Kidney capillary endothelial cell (primary cell): ENCODE data around the gene CNTROB.
"Not testable (repeated sequence)": the region's sequence is repeated elsewhere in the genome, so short reads cannot be mapped to it uniquely, and the experiment has no call there.

Experiments
- DNase-seq: peaks from one replicate; pipeline ENCODE4 v3.0.0-alpha.2; 2018; ENCODE audit warnings: low spot score

Gene CNTROB

DNA sequence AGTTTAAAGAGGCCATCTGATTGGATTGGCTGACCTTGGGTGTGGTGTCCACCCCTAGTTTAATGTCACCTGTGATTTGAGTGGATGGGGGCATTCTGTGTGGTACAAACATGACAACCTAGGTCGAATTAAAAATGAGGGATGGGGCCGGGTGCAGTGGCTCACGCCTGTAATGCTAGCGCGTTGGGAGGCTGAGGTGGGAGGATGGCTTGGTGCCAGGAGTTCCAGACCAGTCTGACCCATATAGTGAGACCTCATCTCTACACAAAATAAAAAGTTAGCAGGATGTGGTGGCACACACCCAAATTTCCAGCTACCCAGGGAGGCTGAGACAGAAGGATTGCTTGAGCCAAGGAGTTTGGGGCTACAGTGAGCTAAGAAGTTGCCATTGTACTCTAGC is 14.4 kb downstream of the CNTROB start:
- DNase-seq = no peak

DNA sequence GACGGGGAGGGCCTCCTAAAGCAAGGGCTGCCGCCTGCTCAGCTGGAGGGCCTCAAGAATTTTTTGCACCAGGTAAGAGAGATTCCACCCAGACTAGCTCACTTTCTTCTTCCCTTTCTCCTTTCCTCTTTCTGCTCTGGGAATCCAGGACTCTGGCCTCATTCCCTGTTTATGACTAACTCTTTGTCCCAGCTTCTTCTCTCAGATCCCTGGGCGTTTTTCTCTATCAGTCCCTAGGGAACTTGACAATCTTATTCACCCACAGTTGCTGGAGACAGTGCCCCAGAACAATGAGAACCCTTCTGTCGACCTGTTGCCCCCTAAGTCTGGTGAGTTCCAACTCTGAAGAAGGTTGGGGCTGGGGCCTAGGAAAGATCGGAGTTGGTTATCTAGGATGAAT is 15.6 kb downstream of the CNTROB start:
- no peak for DNase-seq

DNA sequence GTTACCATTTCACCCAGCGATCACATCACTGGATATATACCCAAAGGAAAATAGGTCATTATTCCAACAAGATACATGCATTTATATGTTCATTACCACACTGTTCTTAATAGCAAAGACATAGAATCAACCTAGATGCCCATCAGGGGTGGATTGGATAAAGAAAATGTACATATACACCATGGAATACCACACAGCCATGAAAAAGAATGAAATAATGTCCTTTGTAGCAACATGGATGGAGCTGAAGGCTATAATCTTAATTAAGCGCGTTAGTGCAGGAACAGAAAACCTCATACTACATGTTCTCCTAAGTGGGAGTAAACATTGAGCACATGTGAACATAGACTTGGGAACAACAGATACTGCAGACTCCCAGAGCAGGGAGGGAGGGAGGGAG is 18.6 kb downstream of the CNTROB start:
- no peak for DNase-seq

DNA sequence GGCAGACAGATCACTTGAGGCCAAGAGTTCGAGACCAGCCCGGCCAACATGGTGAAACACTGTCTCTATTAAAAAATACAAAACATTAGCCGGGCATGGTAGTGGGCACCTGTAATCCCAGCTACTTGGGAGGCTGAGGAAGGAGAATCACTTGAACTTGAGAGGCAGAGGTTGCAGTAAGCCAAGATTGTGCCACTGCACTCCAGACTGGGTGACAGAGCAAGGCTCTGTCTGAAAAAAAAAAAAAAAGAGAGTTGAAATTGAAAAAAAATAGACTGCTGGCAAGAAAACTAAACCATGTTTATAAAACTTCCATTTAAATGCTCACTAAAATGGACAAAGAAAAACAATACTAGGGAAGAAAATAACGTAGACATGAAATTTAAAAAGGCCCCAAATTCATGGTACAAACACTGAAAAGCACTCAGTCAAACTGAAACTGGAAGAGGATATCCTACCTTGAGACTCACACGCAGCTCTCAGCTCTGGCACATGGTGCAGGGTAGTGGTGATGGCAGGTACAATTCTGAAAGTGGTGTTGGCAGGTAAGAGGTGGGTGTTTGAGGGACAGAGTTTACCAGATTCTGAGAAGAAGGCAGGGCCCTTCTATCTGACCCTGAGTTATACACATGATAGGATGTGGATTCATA is 19.3 kb downstream of the CNTROB start:
- DNase-seq = no peak

DNA sequence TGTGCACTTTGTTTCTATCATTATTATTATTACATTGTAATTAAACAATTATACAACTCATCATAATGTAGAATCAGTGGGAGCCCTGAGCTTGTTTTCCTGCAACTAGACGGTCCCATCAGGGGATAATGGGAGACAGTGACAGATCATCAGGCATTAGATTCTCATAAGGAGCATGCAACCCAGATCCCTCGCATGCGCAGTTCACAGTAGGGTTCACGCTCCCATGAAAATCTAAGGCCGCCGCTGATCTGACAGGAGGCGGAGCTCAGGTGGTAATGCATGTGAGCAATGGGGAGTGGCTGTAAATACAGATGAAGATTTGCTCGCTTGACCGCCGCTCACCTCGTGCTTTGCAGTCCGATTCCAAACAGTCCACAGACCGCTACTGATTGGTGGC is 21.3 kb downstream of the CNTROB start:
- DNase-seq = not testable (repeated sequence)

DNA sequence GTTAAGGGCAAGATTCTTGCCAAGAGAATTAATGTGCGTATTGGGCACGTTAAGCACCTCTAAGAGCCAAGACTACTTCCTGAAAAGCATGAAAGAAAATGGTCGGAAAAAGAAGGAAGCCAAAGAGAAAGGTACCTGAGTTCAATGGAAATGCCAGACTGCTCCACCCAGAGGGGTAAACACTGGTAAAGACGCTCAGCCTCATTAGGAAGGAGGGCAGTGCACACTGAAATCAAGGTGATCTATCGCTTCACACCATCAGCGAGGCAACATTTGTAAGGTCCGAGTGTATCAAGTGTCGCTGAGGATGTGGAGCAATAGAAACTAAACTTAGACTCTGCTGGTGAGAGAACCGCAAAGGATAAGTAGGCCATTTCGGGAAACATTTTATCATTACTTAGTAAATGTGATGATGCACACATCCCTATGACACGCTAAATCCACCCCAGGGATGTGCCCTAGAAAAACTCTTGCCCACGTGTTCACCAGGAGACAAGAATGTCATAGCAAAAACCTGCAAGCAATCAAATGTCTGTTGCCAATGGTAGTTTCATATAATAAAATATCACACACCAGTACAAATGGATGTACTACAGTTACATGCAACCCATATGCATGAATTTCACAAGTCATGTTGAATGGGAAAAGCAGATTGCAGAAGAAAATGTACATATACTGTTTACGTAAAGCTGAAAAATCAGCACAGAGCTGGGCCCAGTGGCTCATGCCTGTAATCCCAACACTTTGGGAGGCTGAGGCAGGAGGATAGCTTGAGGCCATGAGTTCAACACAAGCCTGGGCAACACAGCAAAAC is 23.6 kb downstream of the CNTROB start:
- no peak for DNase-seq

DNA sequence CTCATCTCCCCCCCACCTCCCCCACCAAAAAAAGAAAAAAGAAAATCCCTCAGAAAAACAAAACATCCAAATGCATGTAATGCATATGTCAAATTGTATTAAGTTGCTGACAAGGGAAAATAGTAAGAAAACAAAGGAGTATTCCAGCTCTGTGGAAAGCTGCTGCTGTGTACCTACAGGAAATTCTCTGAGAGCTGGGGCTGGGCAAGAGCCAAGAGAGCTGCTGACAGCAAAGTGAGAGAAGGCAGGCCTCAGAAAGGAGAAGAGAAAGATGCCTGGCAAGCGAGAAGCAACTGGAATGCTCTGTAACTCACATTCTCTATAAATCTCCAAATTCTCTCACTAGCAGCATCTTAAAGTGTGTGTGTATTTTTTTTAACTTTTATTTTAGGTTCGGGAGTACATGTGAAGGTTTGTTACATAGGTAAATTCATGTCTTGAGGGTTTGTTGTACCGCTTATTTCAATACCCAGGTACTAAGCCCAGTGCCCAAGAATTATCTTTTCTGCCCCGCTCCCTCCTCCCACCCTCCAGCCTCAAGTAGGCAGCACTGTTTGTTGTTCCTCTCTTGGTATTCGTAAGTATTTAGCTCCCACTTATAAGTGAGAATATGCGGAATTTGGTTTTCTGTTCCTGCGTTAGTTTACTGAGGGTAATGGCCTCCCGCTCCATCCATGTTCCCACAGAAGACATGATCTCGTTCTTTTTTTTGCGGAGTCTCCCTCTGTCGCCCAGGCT is 24.4 kb downstream of the CNTROB start:
- DNase-seq = no peak

DNA sequence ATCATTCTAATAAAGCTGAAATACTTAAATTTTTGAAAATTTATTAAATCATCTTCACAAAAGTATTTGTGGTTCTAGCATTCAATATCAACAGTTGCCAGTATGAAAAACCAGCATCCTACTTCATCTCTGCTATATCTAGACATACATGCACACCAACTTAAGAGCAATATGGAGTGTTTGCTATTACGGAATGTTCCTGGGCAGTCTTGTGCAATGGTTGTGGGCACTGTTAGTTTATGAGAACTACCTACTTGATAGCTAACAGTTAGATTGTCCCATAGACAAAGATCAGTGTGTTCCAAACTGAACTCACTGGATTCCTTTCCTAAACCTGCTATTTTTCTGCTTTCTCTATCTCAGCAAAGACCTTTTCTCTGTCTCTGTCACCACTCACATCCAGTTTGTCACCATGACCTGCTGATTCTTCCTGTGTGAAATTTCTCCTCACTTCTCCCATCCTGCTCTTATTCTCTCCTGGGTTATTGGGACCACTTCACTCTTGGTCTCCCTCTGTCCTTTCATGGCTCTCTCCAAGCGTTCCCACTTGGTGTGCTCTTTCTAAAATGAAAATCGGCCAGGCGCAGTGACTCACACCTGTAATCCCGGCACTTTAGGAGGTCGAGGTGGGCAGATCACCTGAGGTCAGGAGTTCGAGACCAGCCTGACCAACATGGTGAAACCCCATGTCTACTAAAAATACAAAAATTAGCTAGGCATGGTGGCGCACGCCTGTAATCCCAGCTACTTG is 27.7 kb downstream of the CNTROB start:
- no peak for DNase-seq

DNA sequence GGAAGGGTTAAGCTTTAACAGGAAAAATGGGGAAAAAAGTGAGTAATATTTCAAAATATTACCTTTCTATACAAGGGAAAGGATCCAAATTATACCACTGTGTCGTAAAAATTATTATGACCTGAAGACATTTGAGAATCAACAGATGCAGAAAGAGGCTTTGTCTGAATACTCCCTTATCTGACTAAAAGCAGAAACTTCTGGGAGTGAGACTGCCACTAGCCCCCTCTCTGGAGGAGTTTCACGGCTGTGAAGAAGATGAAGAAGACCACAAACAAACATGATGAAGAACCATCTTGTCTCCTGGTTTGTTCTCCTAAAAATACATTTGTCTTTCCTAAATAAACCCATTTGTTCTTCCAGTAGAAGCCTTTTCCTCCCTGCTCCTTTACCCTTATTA is 29.4 kb downstream of the CNTROB start:
- no peak for DNase-seq

DNA sequence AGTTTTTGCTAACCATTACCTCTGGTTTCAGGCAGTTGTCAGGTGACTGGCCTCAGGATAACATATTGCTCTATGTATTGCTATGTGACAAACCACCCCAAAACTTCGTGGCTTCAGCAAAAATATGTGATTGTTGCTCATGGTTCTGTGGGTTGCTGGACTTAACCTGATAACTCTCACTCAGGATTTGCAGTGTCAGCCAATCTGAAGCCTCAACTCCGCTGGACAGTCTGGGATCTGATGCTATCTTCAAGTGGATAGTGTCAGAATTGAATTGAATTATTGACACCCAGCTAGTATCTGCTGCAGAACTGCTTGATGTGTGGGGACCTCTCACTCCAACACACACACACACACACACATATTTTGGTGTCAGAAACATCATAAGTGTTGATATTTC is 35.7 kb downstream of the CNTROB start:
- DNase-seq = no peak

DNA sequence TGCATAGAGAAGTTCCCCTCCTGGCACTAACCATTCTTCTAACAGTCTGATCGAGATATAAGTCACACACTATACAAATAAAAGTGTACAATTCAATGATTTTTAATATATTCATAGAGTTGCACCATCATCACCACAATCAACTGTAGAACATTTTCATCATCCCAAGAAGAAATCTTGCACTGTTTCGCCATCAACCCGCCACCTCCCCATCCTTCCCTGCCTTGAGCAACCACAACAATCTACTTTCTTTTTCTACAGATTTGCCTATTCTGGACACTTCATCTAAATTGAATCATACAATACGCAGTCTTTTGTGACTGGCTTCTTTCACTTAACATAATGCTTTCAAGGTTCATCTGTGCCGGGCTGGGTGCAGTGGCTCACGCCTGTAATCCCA is 37.4 kb downstream of the CNTROB start:
- no peak for DNase-seq

DNA sequence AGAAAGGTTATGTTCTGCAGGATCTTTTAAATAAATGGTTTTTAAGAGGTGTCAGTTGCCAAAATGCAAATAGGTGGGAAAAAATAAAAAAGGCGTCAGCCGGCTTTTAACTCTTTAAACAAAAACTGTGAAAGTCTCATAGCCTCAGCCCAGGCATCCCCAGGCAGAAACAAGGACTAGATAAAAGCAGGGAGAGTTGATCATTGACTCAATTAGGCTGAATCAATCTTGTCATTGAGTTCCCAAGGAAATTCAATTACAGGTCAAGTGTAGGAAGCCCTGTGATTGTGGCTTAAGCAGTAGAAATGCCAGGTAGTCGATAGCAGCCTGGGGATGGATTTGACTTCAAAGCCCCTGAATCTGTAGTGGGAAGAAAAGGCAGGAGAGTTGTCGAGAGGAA is 39.6 kb downstream of the CNTROB start:
- DNase-seq = no peak

DNA sequence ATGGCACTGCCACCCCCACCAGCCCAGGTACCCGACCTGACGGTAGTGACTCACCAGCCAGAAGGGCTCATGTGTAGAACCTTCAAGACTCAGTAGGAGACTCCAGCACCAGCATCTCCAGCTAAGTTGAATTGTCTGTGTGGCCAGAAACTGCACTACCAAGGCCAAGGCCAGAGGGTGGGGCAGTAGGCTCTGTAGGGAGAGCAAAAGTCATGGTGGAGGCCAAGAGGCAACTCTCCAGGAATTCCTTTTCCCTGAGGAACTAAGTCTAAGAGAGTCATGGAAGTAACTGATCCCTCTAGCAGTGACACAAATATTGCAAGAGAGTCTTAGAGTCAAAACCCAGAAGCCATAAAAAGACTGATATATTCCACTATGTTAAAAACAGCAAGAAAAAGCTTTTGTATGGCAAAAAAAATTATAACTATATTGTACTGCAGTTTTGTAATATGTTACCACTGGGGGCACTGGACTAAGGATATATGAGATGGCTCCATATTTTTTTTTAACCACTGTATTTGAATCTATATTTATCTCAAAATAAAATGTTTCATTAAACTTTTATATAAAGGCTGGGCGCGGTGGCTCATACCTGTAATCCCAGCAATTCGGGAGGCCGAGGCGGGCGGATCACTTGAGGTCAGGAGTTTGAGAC is 40.3 kb downstream of the CNTROB start:
- no peak for DNase-seq

DNA sequence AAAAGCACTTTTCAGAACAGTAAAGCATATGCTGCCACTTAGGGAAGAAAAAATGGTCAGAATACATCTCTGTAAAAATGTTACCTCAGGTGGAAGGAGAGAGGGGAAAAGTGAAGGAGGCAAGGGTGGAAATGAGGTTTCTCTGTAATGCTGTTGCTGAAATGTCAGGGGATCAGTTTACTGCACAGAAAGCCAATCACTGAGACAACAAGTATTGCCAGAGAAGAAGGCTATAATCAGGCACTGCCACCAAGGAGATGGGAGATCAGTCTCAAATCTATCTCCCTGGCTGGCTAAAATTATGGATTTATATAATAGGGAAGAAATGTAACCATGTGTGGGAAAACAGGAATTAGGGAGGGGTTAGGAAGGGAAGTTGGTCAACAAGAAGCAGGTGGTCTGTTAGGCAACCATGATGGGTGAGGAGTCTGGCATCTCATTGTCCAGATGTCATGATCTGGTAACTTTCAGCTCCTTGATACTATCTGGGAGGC is 42.7 kb downstream of the CNTROB start:
- DNase-seq = no peak

DNA sequence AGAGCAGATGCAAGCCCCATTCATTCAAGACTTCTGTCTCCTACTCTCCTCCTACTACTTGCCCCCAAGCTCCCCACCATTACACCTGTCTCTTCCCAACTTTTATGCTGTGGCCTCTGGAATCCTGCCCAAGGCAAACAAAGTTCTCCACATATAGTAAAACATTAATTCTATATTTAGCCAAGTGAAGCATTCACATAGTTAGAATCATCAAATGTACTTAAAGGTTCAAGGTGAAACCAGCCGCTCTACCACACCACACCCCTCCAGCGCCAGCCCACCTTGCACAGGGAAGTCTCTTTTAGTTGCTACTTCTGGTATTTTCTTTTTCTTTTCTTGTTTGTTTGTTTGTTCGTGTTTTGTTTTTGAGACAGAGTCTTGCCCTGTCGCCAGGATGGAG is 45.0 kb downstream of the CNTROB start:
- no peak for DNase-seq

DNA sequence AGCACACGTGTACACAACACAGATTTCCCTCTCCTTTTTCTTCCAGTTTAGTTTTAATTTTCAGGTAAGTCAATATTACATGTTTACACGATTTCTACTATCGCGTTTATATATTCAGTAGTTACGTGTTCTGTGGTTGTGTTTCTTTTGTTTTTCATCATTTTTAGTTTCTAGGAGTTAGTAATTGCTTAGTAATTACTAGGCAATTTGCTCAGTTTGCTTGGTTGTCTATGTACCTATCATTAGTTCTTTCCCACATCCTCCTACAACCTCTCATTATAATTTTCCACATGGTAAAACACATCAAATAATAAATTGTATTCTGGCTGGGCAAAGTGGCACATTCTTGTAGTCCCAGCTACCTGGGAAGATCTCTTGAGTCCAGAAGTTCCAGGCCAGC is 45.8 kb downstream of the CNTROB start:
- no peak for DNase-seq

DNA sequence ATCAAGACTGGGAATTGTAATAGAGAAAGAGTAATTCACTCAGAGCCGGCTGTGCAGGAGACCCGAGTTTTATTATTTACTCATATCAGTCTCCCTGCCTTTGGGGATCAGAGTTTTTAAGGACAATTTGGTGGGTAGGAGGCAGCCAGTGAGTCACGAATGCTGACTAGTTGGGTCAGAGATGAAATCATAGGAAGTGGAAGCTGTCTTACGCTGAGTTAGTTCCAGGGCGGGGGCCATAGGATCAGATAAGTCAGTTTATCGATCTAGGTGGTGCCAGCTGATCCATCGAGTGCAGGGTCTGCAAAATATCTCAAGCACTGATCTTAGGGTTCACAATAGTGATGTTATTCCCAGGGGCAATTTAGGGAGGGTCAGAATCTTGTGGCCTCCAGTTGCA is 50.2 kb downstream of the CNTROB start:
- DNase-seq = peak; percentile 47

DNA sequence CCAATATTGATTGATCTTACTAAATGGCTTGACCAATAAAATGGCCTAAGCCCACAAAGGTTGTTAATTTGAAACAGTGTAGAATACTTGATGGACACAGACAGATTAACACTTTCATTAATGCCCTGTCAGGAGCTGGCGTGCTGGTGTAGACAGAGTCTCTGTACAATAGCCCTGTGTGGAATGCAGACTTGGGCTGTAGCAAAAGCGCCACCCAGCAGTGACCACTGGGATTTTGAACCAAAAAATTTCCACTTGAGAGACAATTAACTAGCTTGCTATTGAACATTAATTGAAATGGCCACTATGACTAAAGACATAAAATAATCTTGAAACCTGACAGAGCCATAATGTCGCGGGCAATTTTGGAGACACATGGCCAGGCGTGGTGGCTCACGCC is 50.7 kb downstream of the CNTROB start:
- no peak for DNase-seq

DNA sequence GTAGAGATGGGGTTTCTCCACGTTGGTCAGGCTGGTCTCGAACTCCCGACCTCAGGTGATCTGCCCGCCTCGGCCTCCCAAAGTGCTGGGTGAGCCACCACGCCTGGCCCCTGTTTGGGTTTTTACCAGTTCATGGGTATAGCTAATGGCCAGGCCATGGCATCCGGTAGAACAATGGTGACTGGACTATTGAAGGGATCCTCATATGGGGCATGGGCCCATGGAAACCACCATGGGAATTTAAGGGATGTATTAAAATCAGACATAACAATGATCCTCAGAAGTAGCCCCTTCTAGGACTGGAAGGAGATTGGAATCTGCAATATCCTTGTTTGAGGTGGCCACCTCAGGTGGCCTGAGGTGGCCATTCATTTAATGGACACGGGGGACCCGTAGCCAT is 52.9 kb downstream of the CNTROB start:
- no peak for DNase-seq

DNA sequence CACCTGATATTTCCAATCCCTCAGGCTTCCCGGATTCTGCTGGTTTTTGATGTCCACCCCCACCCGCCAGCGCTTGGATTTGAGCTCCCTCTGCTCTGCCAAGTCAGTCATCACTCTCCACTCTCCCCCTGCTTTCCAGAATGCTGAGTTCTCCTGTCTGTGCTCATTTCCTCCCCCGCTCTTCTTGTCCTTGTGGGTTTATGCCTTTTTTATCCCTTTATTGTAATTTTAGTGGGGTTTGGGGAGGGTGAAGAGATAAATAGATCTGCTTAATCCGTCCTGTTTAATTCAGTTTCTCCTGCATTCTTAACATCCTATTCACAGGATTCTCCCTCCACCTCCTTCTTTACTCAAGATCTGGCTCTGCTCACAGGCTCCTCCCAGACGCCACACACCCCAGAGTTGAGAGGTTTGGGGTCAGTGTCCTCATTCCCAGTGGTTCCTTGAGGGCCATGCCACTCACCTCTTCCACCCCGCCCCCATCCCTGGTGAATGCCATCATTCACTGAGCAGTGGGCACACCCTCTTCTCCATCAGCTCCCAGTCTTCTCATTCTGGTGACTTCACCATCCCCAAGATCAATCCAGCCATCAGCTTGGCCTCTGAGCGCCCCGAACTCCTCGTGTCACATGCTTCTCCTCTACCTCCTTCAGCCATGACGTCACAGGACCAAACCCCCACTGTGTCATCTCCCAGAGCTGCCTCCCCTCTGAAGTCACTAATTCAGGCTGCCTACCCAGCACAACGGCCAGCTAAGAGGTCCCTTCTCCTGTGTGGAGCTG is 55.3 kb downstream of the CNTROB start:
- no peak for DNase-seq

DNA sequence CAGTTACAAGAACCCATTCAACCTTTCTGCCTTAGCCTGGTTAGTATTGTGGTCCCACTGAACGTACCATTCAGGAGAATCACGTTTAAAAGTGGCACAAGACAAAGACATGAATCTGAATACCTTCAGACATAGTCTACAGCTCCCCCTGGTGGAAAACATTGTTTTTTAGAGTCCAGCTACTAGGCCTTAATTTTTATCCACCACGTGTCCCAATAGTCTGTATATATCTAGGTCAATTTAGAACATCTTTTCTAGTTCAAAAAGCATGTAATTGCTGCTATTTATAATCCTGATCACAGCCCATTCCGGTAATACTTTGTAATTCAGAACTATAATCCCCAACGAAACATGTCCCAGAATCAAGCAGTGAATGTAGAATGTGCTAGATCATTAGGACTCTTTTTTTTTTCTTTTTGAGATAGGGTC is 56.8 kb downstream of the CNTROB start:
- peak; percentile 81 for DNase-seq
